ENCODE results near the gene CCL22. TPM values are rescaled to one million over a fixed set of nuclear protein-coding genes. Genes with fewer than 3 reads are reported as not detected.

Gene CCL22
- polyA plus RNA-seq, 4 donors = 0.04 to 0.19 (median 0.13) TPM

Other genes starting within 250 kb of the CCL22 start
- gene PSME3IP1, start 172.7 kb upstream of the CCL22 start, polyA plus RNA-seq (ENCODE audit: insufficient read length in 4 of 4) = 100 to 1,000 TPM in 3 of 4 donors, 10 to 100 TPM in 1; 81.7 to 137 (median 121) TPM
- 10 to 100 TPM; 39.7 to 47.8 (median 43.6) TPM for gene RSPRY1, start 172.5 kb upstream of the CCL22 start, polyA plus RNA-seq (ENCODE audit: insufficient read length in 4 of 4)
- 10 to 100 TPM; 70.0 to 82.8 (median 77.5) TPM for gene ARL2BP, start 113.5 kb upstream of the CCL22 start, polyA plus RNA-seq (ENCODE audit: insufficient read length in 4 of 4)
- gene PLLP, start 74.1 kb upstream of the CCL22 start, polyA plus RNA-seq (ENCODE audit: insufficient read length in 4 of 4) = 10 to 100 TPM; 18.6 to 33.5 (median 21.6) TPM
- gene CX3CL1, start 13.7 kb downstream of the CCL22 start, polyA plus RNA-seq (ENCODE audit: insufficient read length in 4 of 4) = 10 to 100 TPM; 24.6 to 48.4 (median 31.7) TPM
- gene CCL17, start 46.0 kb downstream of the CCL22 start, polyA plus RNA-seq (ENCODE audit: insufficient read length in 4 of 4) = under 1 TPM in 1 of 4 donors, not detected in 3; 0.25 TPM
- 10 to 100 TPM; 92.4 to 96.9 (median 93.4) TPM for gene CIAPIN1, start 88.6 kb downstream of the CCL22 start, polyA plus RNA-seq (ENCODE audit: insufficient read length in 4 of 4)
- 100 to 1,000 TPM in 2 of 4 donors, 10 to 100 TPM in 2; 96.9 to 115 (median 102) TPM for gene COQ9, start 88.7 kb downstream of the CCL22 start, polyA plus RNA-seq (ENCODE audit: insufficient read length in 4 of 4)
- 10 to 100 TPM; 85.0 to 88.9 (median 86.3) TPM for gene POLR2C, start 103.9 kb downstream of the CCL22 start, polyA plus RNA-seq (ENCODE audit: insufficient read length in 4 of 4)
- 10 to 100 TPM; 31.7 to 40.0 (median 35.5) TPM for gene DOK4, start 127.7 kb downstream of the CCL22 start, polyA plus RNA-seq (ENCODE audit: insufficient read length in 4 of 4)
- 10 to 100 TPM; 14.9 to 25.6 (median 18.6) TPM for gene CCDC102A, start 177.8 kb downstream of the CCL22 start, polyA plus RNA-seq (ENCODE audit: insufficient read length in 4 of 4)
- gene ADGRG5, start 183.9 kb downstream of the CCL22 start, polyA plus RNA-seq (ENCODE audit: insufficient read length in 4 of 4) = 1 to 10 TPM; 1.1 to 2.0 (median 1.2) TPM